Tibial artery (tissue), 4 donors: ENCODE data around the gene SULF2.

Experiments
- DNase-seq, 2 donors: peaks; one replicate each; pipeline ENCODE4 v3.0.0-alpha.2; 2019
- H3K27ac ChIP-seq, 2 donors: fragments of 200-600 bp; sonication (generic) in 1 of 2; 1 replicate in 1 of 2; 2 replicates in 1 of 2; pipeline ENCODE4 v1.5.1; 2018 to 2019; ENCODE audit warnings: mild to moderate bottlenecking in 1 of 2
- H3K27me3 ChIP-seq, 2 donors: fragments of 200-600 bp; sonication (generic) in 1 of 2; one replicate each; pipeline versions ENCODE4 v1.5.1 to v1.6.0; 2016 to 2019
- H3K36me3 ChIP-seq, 3 donors: fragments of 200-600 bp; sonication (generic) in 2 of 3; one replicate each; pipeline ENCODE4 v1.5.1; 2016 to 2019; ENCODE audit warnings: mild to moderate bottlenecking in 2 of 3
- H3K4me1 ChIP-seq, 4 donors: fragments of 200-600 bp; sonication (generic) in 2 of 4; 1 replicate in 3 of 4; 2 replicates in 1 of 4; pipeline ENCODE4 v1.5.1; 2016 to 2019
- H3K4me3 ChIP-seq, 2 donors: fragments of 200-600 bp; sonication (generic) in 1 of 2; 1 replicate in 1 of 2; 2 replicates in 1 of 2; pipeline ENCODE4 v1.5.1; 2018 to 2019; ENCODE audit warnings: mild to moderate bottlenecking in 2 of 2
- H3K9me3 ChIP-seq, 3 donors: fragments of 200-600 bp; sonication (generic) in 1 of 3; one replicate each; pipeline ENCODE4 v1.5.1; 2016 to 2019
- CTCF ChIP-seq, 2 experiments: fragments of 200-600 bp in 1 of 2; fragments of 450-650 bp in 1 of 2; IDR thresholded peaks; one replicate each; pipeline ENCODE4 v1.5.1; 2017 to 2019; ENCODE audit warnings: antibody characterized with exemption in 2 of 2, mild to moderate bottlenecking in 1 of 2, moderate library complexity in 1 of 2
- intact Hi-C: fragments of 100-400 bp; cut with DNase I; formaldehyde crosslinking; loops from one replicate; pipeline ENCODE4 v1.15.0; 2023; ENCODE audit warnings: low total_unique reads

Gene SULF2

GRCh38 chr20:47610247-47610944 is 174.9 kb downstream of the SULF2 start:
- no peak overlapping the region for H3K4me3 ChIP-seq
- peak overlapping the region in 1 of 2 donors; percentile 15 for H3K27ac ChIP-seq
- peak in 1 of 2 donors; percentile 74 for DNase-seq
- no peaks in the 10 kb centered on the region for H3K36me3 ChIP-seq
- TF ChIP-seq CTCF (IDR thresholded peaks at IDR 0.05), result no peak
- H3K27me3 ChIP-seq, result no peaks in the 10 kb centered on the region
- H3K9me3 ChIP-seq, result no peaks in the 10 kb centered on the region
- intact Hi-C loops, result no loop called here
- H3K4me1 ChIP-seq, result peaks cover 0 to 13% (median 9%) of the 10 kb centered on the region in 4 donors

- intact Hi-C loops, result no loop called here
These were observed 176.3 kb downstream of the SULF2 start for GRCh38 chr20:47609001-47609400.

More at GRCh38 chr20:47609001-47609400, 176.3 kb downstream of the SULF2 start:
- Histone ChIP-seq H3K27me3 (no peaks in the 10 kb centered on the region), H3K9me3 (no peaks in the 10 kb centered on the region), H3K36me3 (no peaks in the 10 kb centered on the region), H3K27ac (no peak overlapping the region), H3K4me1 (peaks cover 0 to 13% (median 8%) of the 10 kb centered on the region in 4 donors), H3K4me3 (no peak overlapping the region)
- TF ChIP-seq CTCF (IDR thresholded peaks at IDR 0.05), result no peak
- no peak for DNase-seq
